Loucy (cell line): ENCODE measurements around the gene GIPC1.

ENCODE experiments used
- H2AFZ ChIP-seq: fragments of 200-600 bp; sonication (generic); 2 replicates; pipeline ENCODE4 v1.6.0; 2016; ENCODE audit warnings: antibody characterized with exemption, mild to moderate bottlenecking, low read length, moderate library complexity
- H3F3A ChIP-seq: fragments of 200-600 bp; 2 replicates; pipeline ENCODE4 v1.6.0; 2016; ENCODE audit warnings: antibody characterized with exemption, low read depth, mild to moderate bottlenecking
- H3K27me3 ChIP-seq: fragments of 200-600 bp; sonication (generic); 2 replicates; pipeline ENCODE4 v1.6.1; 2014; ENCODE audit warnings: low read length, mild to moderate bottlenecking; ENCODE audit not compliant: insufficient read depth, poor library complexity, severe bottlenecking
- H3K36me3 ChIP-seq: fragments of 200-600 bp; sonication (generic); 2 replicates; pipeline ENCODE4 v1.6.1; 2016; ENCODE audit warnings: low read length; ENCODE audit not compliant: insufficient read depth
- H3K4me1 ChIP-seq: fragments of 200-600 bp; sonication (generic); 2 replicates; pipeline ENCODE4 v1.5.1; 2014; ENCODE audit warnings: low read length, mild to moderate bottlenecking; ENCODE audit not compliant: insufficient read depth, poor library complexity, severe bottlenecking
- H3K4me2 ChIP-seq: fragments of 200-600 bp; sonication (generic); 2 replicates; pipeline ENCODE4 v1.6.0; 2014; ENCODE audit warnings: antibody characterized with exemption, low read length, low read depth, mild to moderate bottlenecking; ENCODE audit not compliant: poor library complexity, severe bottlenecking
- H3K4me3 ChIP-seq: fragments of 200-600 bp; sonication (generic); 2 replicates; pipeline ENCODE4 v1.5.1; 2014; ENCODE audit warnings: low read length, mild to moderate bottlenecking, mixed read lengths; ENCODE audit not compliant: poor library complexity, severe bottlenecking
- H3K79me2 ChIP-seq: fragments of 200-600 bp; sonication (generic); 2 replicates; pipeline ENCODE4 v1.6.1; 2014; ENCODE audit warnings: low read length; ENCODE audit not compliant: insufficient read depth
- H3K9ac ChIP-seq: fragments of 200-600 bp; sonication (generic); 2 replicates; pipeline ENCODE4 v1.6.0; 2014; ENCODE audit warnings: mild to moderate bottlenecking, low read depth, low read length, moderate library complexity; ENCODE audit not compliant: poor library complexity, severe bottlenecking
- H3K9me2 ChIP-seq: fragments of 200-600 bp; sonication (generic); replicated peaks from 2 replicates; pipeline ENCODE4 v1.6.1; 2016; ENCODE audit warnings: low read depth, low read length, mixed read lengths
- H3K9me3 ChIP-seq: fragments of 200-600 bp; sonication (generic); 2 replicates; pipeline ENCODE4 v1.6.1; 2014; ENCODE audit warnings: mild to moderate bottlenecking, antibody characterized with exemption, low read length, low read depth; ENCODE audit not compliant: insufficient read depth
- H4K20me1 ChIP-seq: fragments of 200-600 bp; sonication (generic); 2 replicates; pipeline ENCODE4 v1.6.0; 2014; ENCODE audit warnings: antibody characterized with exemption, low read length, mild to moderate bottlenecking; ENCODE audit not compliant: insufficient read depth, poor library complexity, severe bottlenecking
- CTCF ChIP-seq: fragments of 200-600 bp; sonication (generic); conservative IDR thresholded peaks from 2 replicates; pipeline ENCODE4 v1.5.1; 2014; ENCODE audit warnings: mild to moderate bottlenecking, antibody characterized with exemption, low read length
- EZH2phosphoT487 ChIP-seq: fragments of 200-600 bp; IDR thresholded peaks from 2 replicates; pipeline ENCODE4 v1.6.1; 2018; ENCODE audit warnings: antibody characterized with exemption, mild to moderate bottlenecking, moderate library complexity, borderline replicate concordance

Gene GIPC1

DNA sequence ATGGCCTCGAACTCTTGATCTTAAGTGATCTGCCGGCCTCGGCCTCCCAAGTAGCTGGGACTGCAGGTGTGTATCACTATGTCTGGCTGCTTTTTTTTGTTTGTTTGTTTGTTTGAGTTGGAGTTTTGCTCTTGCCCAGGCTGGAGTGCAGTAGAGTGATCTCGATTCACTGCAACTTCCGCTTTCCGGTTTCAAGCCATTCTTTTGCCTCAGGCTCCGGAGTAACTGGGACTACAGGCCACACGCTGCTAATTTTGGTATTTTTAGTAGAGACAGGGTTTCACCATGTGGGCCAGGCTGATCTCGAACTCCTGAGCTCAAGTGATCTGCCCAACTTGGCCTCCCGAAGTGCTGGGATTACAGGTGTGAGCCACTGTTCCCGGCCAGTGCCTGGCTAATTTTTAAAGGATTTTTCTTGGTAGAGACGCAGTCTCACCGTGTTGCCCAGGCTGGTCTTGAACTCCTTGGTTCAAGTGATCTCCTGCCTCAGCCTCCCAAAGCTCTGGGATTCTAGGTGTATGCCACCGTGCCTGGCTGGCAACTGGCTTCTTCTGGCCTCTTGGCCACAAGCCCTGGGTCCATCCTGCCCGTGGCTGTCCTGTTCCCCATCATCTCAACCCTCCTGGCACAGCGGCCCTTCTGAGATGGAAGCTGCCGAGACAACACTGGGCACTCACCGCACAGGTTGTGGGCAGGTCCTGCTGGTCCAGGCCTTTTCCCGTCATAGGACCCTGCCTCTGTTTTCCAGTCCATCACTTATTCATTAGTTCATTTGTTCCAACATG is 45.0 kb upstream of the GIPC1 start:
- TF ChIP-seq CTCF: no peak
- TF ChIP-seq EZH2phosphoT487: no peak
- Histone ChIP-seq H3F3A (no peaks in the 10 kb centered on the region), H3K36me3 (no peaks in the 10 kb centered on the region), H2AFZ (no peak overlapping the region), H3K4me1 (no peaks in the 10 kb centered on the region), H3K9ac (no peak overlapping the region), H3K9me3 (no peaks in the 10 kb centered on the region), H3K79me2 (peaks cover 49% of the 10 kb centered on the region), H3K9me2 (no peaks in the 10 kb centered on the region), H4K20me1 (peaks cover 10% of the 10 kb centered on the region), H3K27me3 (no peaks in the 10 kb centered on the region), H3K4me2 (no peak overlapping the region), H3K4me3 (no peak overlapping the region)

DNA sequence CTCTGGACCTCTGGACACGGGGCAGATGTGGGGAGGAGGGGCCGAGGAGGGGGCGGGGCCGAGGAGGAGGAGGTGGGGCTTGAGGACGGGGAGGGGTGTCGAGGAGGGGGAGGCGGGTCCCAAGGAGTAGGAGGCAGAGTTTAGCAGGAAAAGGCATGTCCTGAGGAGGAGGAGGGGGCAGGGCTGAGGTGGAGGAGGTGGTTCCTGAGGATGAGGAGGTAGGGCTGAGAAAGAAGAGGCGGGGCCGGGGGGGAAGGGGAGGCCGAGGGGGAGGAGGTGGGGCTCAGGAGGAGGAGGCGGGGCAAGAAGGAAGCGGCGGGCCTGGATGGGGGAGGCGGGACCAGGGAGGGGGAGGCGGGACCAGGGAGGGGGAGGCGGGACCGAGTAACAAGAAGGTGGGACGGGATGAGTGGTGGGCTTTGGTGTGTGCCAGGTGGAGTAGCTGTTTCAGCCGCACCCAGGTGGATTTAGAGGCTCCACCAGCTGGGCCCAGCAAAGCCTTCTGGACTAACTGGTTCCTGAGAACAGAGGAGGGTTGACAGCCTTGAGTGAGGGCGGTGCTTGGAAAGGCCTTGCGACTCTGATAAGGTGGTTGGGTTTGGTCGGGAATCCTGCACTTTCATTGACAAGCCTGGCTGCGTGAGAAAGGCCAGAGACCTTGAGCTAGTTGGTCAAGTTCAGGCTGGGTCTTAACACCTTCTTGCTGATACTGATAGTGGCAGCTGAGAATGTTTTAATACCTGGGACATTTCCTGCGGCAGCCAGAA is 41.2 kb upstream of the GIPC1 start:
- Histone ChIP-seq H4K20me1 (peaks cover 10% of the 10 kb centered on the region), H3K9me3 (no peaks in the 10 kb centered on the region), H3K4me2 (no peak overlapping the region), H3K4me3 (no peak overlapping the region), H3K9me2 (no peaks in the 10 kb centered on the region), H3K36me3 (no peaks in the 10 kb centered on the region), H3K79me2 (peaks cover 50% of the 10 kb centered on the region), H2AFZ (no peak overlapping the region), H3K4me1 (no peaks in the 10 kb centered on the region), H3F3A (no peaks in the 10 kb centered on the region), H3K9ac (no peak overlapping the region), H3K27me3 (no peaks in the 10 kb centered on the region)
- TF ChIP-seq EZH2phosphoT487: no peak
- TF ChIP-seq CTCF: no peak

GRCh38 chr19:14533450-14533849 is 37.5 kb upstream of the GIPC1 start:
- Histone ChIP-seq H3K4me1 (peaks cover 9% of the 10 kb centered on the region), H3K9ac (no peak overlapping the region), H3K79me2 (peaks cover 67% of the 10 kb centered on the region), H4K20me1 (peaks cover 23% of the 10 kb centered on the region), H3K36me3 (no peaks in the 10 kb centered on the region), H3K4me3 (no peak overlapping the region), H3K4me2 (no peak overlapping the region), H3K9me2 (no peaks in the 10 kb centered on the region), H3F3A (no peaks in the 10 kb centered on the region), H2AFZ (no peak overlapping the region), H3K27me3 (no peaks in the 10 kb centered on the region), H3K9me3 (no peaks in the 10 kb centered on the region)
- TF ChIP-seq EZH2phosphoT487 (no peak), CTCF (no peak)
